IMR-90 (cell line): ENCODE data around the gene GHR. TPM values are rescaled to one million over a fixed set of nuclear protein-coding genes. Genes with fewer than 3 reads are reported as not detected.

Experiments used
- ATAC-seq: fragments of 200-7000 bp; cut with Tn5 transposase; 2 replicates; pipeline ENCODE4 v1.9.1; 2020; ENCODE audit warnings: low read depth, mild to moderate bottlenecking, moderate library complexity
- BruUV-seq: library from RNA; stranded (reverse); fragments of 400-500 nt; replicated peaks from 2 replicates; lab custom pipeline; 2021; lab: Mats Ljungman, UMichigan
- CTCF ChIA-PET: fragments of 300-600 bp; formaldehyde crosslinking; extraction: SDS; loops from one replicate; lab custom pipeline; 2021; ENCODE audit warnings: antibody characterized with exemption; lab: Yijun Ruan, JAX
- POLR2A ChIA-PET: fragments of 300-600 bp; sonication (Branson Sonifier 250); formaldehyde crosslinking; loops from one replicate; lab custom pipeline; 2022; ENCODE audit warnings: antibody characterized with exemption; ENCODE audit not compliant: unreplicated experiment; lab: Charles Lee
- DNase-seq: peaks from one replicate; pipeline ENCODE4 v3.0.0; 2013
- H2AFZ ChIP-seq: replicated peaks from 2 replicates; pipeline ENCODE3; 2013; ENCODE audit warnings: low read length, mild to moderate bottlenecking; ENCODE audit not compliant: poor library complexity
- H2AK5ac ChIP-seq: 2 replicates; pipeline ENCODE4 v1.6.1; 2013; ENCODE audit warnings: low read depth, low read length, inconsistent platforms
- H2AK9ac ChIP-seq: replicated peaks from 2 replicates; pipeline ENCODE3; 2013; ENCODE audit warnings: mild to moderate bottlenecking, low read depth, low read length, moderate library complexity; ENCODE audit not compliant: poor library complexity
- H2BK120ac ChIP-seq: 2 replicates; pipeline ENCODE4 v1.6.1; 2013; ENCODE audit warnings: low read depth, low read length, inconsistent platforms
- H2BK15ac ChIP-seq: 3 replicates; pipeline ENCODE4 v1.6.1; 2013; ENCODE audit warnings: low read depth, low read length, inconsistent platforms
- H2BK20ac ChIP-seq: 2 replicates; pipeline ENCODE4 v1.6.1; 2013; ENCODE audit warnings: low read depth, mild to moderate bottlenecking, inconsistent platforms, low read length, moderate library complexity
- H2BK5ac ChIP-seq: 2 replicates; pipeline ENCODE4 v1.6.1; 2013; ENCODE audit warnings: mild to moderate bottlenecking, low read depth, low read length, inconsistent platforms; ENCODE audit not compliant: poor library complexity, severe bottlenecking
- H3K14ac ChIP-seq: replicated peaks from 2 replicates; pipeline ENCODE4 v1.6.1; 2013; ENCODE audit warnings: low read depth, low read length, inconsistent platforms
- H3K18ac ChIP-seq: 2 replicates; pipeline ENCODE4 v1.6.1; 2013; ENCODE audit warnings: low read depth, low read length, control low read depth
- H3K23ac ChIP-seq: 2 replicates; pipeline ENCODE4 v1.6.1; 2013; ENCODE audit warnings: low read depth, low read length, inconsistent platforms
- H3K27ac ChIP-seq: 2 replicates; pipeline ENCODE4 v1.5.1; 2013; ENCODE audit warnings: mild to moderate bottlenecking, control low read depth, low read length; ENCODE audit not compliant: insufficient read depth
- H3K27me3 ChIP-seq: 2 replicates; pipeline ENCODE4 v1.6.1; 2013; ENCODE audit warnings: low read length; ENCODE audit not compliant: control insufficient read depth, insufficient read depth
- H3K36me3 ChIP-seq: 2 replicates; pipeline ENCODE4 v1.6.1; 2013; ENCODE audit warnings: low read length, mixed read lengths; ENCODE audit not compliant: control insufficient read depth, insufficient read depth
- H3K4ac ChIP-seq: 2 replicates; pipeline ENCODE4 v1.6.1; 2013; ENCODE audit warnings: low read depth, low read length, inconsistent platforms
- H3K4me1 ChIP-seq: 2 replicates; pipeline ENCODE4 v1.6.1; 2013; ENCODE audit warnings: low read length, mixed read lengths; ENCODE audit not compliant: control insufficient read depth, insufficient read depth
- H3K4me2 ChIP-seq: 2 replicates; pipeline ENCODE4 v1.6.1; 2013; ENCODE audit warnings: low read depth, mild to moderate bottlenecking, control low read depth, low read length, moderate library complexity
- H3K4me3 ChIP-seq: 2 replicates; pipeline ENCODE4 v1.5.1; 2013; ENCODE audit warnings: low read depth, mild to moderate bottlenecking, control low read depth, low read length, moderate library complexity; ENCODE audit not compliant: insufficient read depth
- H3K56ac ChIP-seq: 2 replicates; pipeline ENCODE4 v1.6.1; 2013; ENCODE audit warnings: low read length, inconsistent platforms; ENCODE audit not compliant: insufficient read depth; ENCODE audit errors: extremely low read depth
- H3K79me1 ChIP-seq, 2 experiments: 2 replicates each; pipeline ENCODE4 v1.6.1; 2013; ENCODE audit warnings: low read length in 2 of 2, inconsistent platforms in 1 of 2, low read depth in 1 of 2
- H3K9ac ChIP-seq: 2 replicates; pipeline ENCODE4 v1.6.1; 2013; ENCODE audit warnings: low read depth, low read length, control low read depth
- H3K9me1 ChIP-seq: 2 replicates; pipeline ENCODE4 v1.6.1; 2013; ENCODE audit warnings: low read length, inconsistent platforms; ENCODE audit not compliant: insufficient read depth
- H3K9me3 ChIP-seq: 2 replicates; pipeline ENCODE4 v1.6.1; 2013; ENCODE audit warnings: low read length; ENCODE audit not compliant: control insufficient read depth, insufficient read depth
- H4K20me1 ChIP-seq: 2 replicates; pipeline ENCODE4 v1.6.1; 2013; ENCODE audit warnings: low read length, inconsistent platforms; ENCODE audit not compliant: insufficient read depth
- H4K5ac ChIP-seq: 2 replicates; pipeline ENCODE4 v1.6.1; 2013; ENCODE audit warnings: mild to moderate bottlenecking, low read depth, low read length, control low read depth
- H4K8ac ChIP-seq, 2 experiments: 2 replicates each; pipeline ENCODE4 v1.6.1; 2013; ENCODE audit warnings: low read depth in 2 of 2, low read length in 2 of 2, control low read depth in 1 of 2, inconsistent platforms in 1 of 2
- H4K91ac ChIP-seq: 2 replicates; pipeline ENCODE4 v1.6.1; 2013; ENCODE audit warnings: low read depth, low read length, inconsistent platforms; ENCODE audit not compliant: insufficient read depth
- CEBPB ChIP-seq: IDR thresholded peaks from 2 replicates; pipeline ENCODE4 v1.6.1; 2012; ENCODE audit warnings: low read depth, low read length, improper control_type of control experiment
- MAFK ChIP-seq: IDR thresholded peaks from 2 replicates; pipeline ENCODE4 v1.6.1; 2012; ENCODE audit warnings: low read depth, low read length, improper control_type of control experiment
- POLR2A ChIP-seq: IDR thresholded peaks from 2 replicates; pipeline ENCODE4 v1.6.1; 2012; ENCODE audit warnings: mild to moderate bottlenecking, low read depth, low read length
- RFX5 ChIP-seq: IDR thresholded peaks from 2 replicates; pipeline ENCODE4 v1.8.0; 2012; ENCODE audit warnings: low read depth, mild to moderate bottlenecking, low read length, moderate library complexity
- SMC3 ChIP-seq: fragments of 150-350 bp; IDR thresholded peaks from 2 replicates; pipeline ENCODE4 v1.6.1; 2016; ENCODE audit warnings: low read depth, mild to moderate bottlenecking, antibody characterized with exemption, low read length, moderate library complexity
- USF2 ChIP-seq: fragments of 150-350 bp; IDR thresholded peaks from 2 replicates; pipeline ENCODE4 v1.6.1; 2017; ENCODE audit warnings: mild to moderate bottlenecking, antibody characterized with exemption, low read length, low read depth
- WGBS, 2 experiments: methylation state at CpG; one replicate each; pipeline versions ENCODE4 v1.1.5 to v1.1.7; 2013; ENCODE audit warnings: missing lambda C conversion rate in 2 of 2; ENCODE audit not compliant: insufficient read length in 1 of 2; ENCODE audit errors: extremely low coverage in 2 of 2; 5-methylcytosine and 5-hydroxymethylcytosine counted together
- dilution Hi-C: fragments of 300-500 bp; cut with HindIII; formaldehyde crosslinking; loops from one replicate; pipeline ENCODE4 v1.14.3; 2018; ENCODE audit warnings: low sequenced_read_pairs; ENCODE audit not compliant: unreplicated experiment
- in situ Hi-C: fragments of 300-500 bp; cut with MboI; formaldehyde crosslinking; loops from 3 replicates; pipeline ENCODE4 v1.14.3; 2019; ENCODE audit warnings: low sequenced_read_pairs, inconsistent platforms, mixed read lengths
- intact Hi-C: fragments of 100-400 bp; cut with micrococcal nuclease; formaldehyde crosslinking; loops from 2 replicates; pipeline ENCODE4 v1.10.0; 2022
- polyA plus RNA-seq, 3 experiments: library from polyadenylated mRNA; depleted of rRNA; stranded (reverse); fragments of >200 nt; gene quantifications; 2 replicates each; pipeline ENCODE4 v1.2.3, GENCODE V29; 2012; ENCODE audit warnings: low replicate concordance in 1 of 3
- total RNA-seq: library from RNA; depleted of rRNA; stranded (reverse); fragments of >200 nt; gene quantifications from 2 replicates; pipeline ENCODE4 v1.2.3, GENCODE V29; 2012
- TF ChIP-seq, protein P1 (sequence below): conservative IDR thresholded peaks from 2 replicates; pipeline ENCODE4 v1.5.1; 2012; ENCODE audit warnings: mild to moderate bottlenecking, low read depth, low read length, improper control_type of control experiment

The GHR gene
- total and polyA plus RNA-seq, 2 of the 4 experiments (the other 2 are of a cell fraction), result 0.36 to 1.1 TPM

DNA sequence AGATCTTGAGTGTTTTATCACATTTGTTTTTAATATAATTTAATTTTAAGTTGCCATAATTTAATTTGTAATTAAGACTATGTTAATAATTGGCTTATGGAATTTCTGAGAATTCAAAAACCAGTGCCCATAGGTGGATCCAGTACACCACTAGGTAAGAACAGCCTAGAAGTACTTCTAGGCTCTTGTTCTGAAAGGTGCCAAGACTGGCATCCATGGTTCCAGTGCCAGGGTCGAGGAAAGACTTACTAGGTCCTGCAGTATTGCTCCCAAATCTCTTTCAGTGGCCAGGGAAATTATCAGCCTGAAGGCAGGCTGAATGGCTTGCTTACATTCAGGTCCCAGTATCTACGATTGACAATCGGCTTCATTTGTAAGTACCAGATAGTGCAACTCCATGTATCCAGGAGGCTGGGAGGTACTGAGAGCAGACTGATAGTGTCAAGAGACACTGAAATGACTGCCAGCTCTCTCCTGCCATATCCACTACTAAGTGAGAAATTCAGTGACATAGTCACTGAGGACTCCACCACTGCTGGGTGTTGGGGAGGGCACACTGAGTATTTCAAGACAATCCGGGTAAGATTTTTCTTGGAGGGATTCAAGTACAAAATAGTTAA lies 174.2 kb downstream of the GHR start:
- Histone ChIP-seq H2AK9ac (no peak overlapping the region), H2BK5ac (no peak overlapping the region), H3K18ac (no peak overlapping the region), H3K9ac (no peak overlapping the region), H3K27me3 (no peaks in the 10 kb centered on the region), H4K8ac (no peak overlapping the region), H3K36me3 (no peaks in the 10 kb centered on the region), H3K9me1 (no peaks in the 10 kb centered on the region), H3K9me3 (no peaks in the 10 kb centered on the region), H4K91ac (no peak overlapping the region), H3K79me1 (no peaks in the 10 kb centered on the region), H3K23ac (no peak overlapping the region), H2BK120ac (no peak overlapping the region), H2AFZ (no peak overlapping the region), H2BK15ac (no peak overlapping the region), H4K20me1 (no peaks in the 10 kb centered on the region), H3K56ac (no peak overlapping the region), H3K14ac (no peak overlapping the region), H2BK20ac (no peak overlapping the region), H4K5ac (no peak overlapping the region), H3K4ac (no peak overlapping the region), H3K4me2 (no peak overlapping the region), H2AK5ac (no peak overlapping the region), H3K27ac (no peak overlapping the region), H3K4me3 (no peak overlapping the region), H3K4me1 (no peaks in the 10 kb centered on the region)
- 11% methylated on average over 1 of the region's 4 CpGs; no CpG with 5 or more reads in 1 of the 2 experiments for WGBS, 2 experiments
- ATAC-seq, result no peak
- no peak for DNase-seq
- ChIA-PET POLR2A (no interaction called here), CTCF (no interaction called here)
- TF ChIP-seq RFX5 (no peak), POLR2A (no peak), USF2 (no peak), SMC3 (no peak), MAFK (no peak), CEBPB (no peak)
- TF ChIP-seq, protein P1, sequence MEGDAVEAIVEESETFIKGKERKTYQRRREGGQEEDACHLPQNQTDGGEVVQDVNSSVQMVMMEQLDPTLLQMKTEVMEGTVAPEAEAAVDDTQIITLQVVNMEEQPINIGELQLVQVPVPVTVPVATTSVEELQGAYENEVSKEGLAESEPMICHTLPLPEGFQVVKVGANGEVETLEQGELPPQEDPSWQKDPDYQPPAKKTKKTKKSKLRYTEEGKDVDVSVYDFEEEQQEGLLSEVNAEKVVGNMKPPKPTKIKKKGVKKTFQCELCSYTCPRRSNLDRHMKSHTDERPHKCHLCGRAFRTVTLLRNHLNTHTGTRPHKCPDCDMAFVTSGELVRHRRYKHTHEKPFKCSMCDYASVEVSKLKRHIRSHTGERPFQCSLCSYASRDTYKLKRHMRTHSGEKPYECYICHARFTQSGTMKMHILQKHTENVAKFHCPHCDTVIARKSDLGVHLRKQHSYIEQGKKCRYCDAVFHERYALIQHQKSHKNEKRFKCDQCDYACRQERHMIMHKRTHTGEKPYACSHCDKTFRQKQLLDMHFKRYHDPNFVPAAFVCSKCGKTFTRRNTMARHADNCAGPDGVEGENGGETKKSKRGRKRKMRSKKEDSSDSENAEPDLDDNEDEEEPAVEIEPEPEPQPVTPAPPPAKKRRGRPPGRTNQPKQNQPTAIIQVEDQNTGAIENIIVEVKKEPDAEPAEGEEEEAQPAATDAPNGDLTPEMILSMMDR, result no peak
- intact Hi-C loops, result no loop called here
- BruUV-seq, result no TSS peak
- dilution Hi-C loops, result no loop called here
- in situ Hi-C loops, result loop anchor here (25.0 kb wide), 1 partner anchor 735 kb away; the partner anchor contains the start of gene OXCT1
